Pons (tissue), 1 donor: Measurements from ENCODE around the gene PROSER1.
"Not testable (repeated sequence)": the region's sequence is repeated elsewhere in the genome, so short reads cannot be mapped to it uniquely, and the experiment has no call there.

ENCODE experiments used
- DNase-seq: peaks from one replicate; pipeline ENCODE4 v3.0.0-alpha.2; 2016; ENCODE audit warnings: low spot score

The PROSER1 gene

GRCh38 chr13:39037880-39038568 is at the start of gene PROSER1, which contains the start of gene NHLRC3:
TSS of gene PROSER1 (minus strand) at chr13:39038089. CDS start at chr13:39037242, 847 bp downstream.
TSS of gene NHLRC3 (plus strand) at chr13:39038456. CDS start at chr13:39038640, 184 bp downstream.
- peak; percentile 96 for DNase-seq

DNA sequence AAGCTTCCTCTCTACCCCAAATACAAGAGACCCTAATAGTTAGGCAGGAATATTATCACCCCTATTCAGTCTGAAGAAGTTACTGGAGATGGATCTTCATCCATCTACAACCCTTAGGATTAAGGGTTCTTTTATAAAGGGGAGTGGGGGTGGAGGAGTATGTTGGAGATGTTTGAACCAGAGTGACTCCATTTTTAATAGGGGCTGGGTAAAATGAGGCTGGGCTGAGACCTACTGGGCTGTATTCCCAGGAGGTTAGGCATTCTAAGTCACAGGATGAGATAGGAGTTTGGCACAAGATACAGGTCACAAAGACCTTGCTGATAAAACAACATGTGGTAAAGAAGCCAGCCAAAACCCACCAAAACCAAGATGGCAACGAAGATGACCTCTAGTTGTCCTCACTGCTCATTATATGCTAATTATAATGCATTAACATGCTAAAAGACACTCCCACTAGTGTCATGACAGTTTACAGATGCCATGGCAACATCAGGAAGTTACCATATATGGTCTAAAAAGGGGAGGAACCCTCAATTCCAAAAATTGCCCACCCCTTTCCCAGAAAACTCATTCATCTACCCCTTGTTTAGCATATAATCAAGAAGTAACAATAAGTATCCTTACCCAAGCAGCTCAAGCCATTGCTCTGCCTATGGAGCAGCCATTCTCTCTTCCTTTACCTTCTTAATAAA is 48.5 kb upstream of the PROSER1 start:
- not testable (repeated sequence) for DNase-seq

- no peak for DNase-seq
These were observed 36.1 kb upstream of the PROSER1 start for GRCh38 chr13:39073983-39074382.

- DNase-seq: no peak
These were observed 35.0 kb upstream of the PROSER1 start for GRCh38 chr13:39072842-39073241.

GRCh38 chr13:39062004-39062403 is 24.1 kb upstream of the PROSER1 start:
- no peak for DNase-seq

DNA sequence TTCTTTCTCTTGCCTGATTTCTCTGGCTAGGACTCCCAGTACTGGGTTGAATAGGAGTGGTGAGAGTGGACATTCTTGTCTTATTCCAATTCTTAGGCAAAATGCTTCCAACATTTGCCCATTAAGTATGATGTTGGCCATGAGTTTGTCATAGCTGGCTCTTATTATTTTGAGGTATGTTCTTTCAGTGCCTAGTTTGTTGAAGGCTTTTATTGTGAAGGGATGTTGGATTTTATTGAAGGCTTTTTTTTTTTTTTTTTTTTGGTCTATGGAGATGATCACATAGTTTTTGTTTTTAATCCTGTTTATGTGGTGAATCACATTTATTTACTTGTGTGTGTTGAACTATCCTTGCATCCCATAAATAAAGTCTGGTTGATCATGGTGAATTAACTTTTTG is 20.2 kb upstream of the PROSER1 start:
- DNase-seq: no peak

DNA sequence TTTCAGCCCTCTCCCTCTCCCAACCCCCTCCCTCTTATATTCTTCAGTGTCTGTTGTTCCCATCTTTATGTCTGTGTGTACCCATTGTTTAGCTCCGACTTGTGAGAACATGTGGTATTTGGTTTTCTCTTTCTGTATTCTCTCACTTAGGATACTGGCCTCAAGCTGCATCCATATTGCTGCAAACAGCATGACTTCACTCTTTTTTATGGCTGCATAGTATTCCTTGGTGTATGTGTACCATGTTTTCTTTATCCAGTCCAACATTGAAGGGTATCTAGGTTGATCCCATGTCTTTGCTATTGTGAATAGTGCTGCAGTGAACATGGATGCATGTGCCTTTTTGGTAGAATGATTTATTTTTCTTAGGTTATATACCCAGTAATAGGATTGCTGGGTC is 18.1 kb upstream of the PROSER1 start:
- DNase-seq: no peak

DNA sequence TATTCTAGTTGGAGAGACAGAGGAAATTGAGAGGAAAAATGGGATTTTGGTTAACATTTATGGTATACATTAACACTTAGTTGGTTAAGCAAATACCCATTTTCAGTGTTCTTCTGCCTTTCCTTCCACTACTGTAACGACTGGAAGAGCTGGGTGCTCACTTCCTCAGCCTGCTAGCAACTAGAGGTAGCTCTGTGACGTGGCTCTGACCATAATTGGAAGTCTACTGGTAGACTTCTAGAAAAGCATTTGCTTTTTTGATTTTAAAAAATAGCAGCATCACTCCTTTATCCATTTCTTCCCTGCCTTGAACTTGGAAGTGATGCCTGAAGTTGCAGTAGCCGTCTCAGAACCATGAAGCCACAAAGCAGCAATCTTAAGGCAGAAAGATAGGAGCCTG is 16.2 kb upstream of the PROSER1 start:
- peak; percentile 48 for DNase-seq

- DNase-seq: peak; percentile 44
These were observed 15.1 kb upstream of the PROSER1 start for GRCh38 chr13:39052944-39053343.

- DNase-seq: peak; percentile 89
These were observed 13.3 kb upstream of the PROSER1 start for GRCh38 chr13:39051157-39051556.

DNA sequence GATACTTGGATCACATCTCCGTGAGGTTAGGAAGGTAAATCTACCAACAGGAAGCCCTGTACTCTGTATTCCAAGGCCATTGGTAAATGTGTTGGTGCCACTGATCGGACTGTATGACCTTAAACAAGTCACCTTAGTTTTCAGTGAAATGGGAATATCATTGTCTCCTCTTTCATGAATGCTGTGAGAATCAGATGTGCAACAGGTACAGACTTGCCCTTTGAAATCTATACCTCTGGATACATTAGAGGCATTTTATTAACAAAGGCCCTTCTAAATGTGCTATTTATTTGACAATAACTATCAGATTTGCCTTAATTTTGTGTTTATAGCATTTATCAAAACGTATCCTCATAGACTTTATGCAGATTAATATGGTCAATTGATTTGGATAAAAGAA is 11.4 kb upstream of the PROSER1 start:
- no peak for DNase-seq

DNA sequence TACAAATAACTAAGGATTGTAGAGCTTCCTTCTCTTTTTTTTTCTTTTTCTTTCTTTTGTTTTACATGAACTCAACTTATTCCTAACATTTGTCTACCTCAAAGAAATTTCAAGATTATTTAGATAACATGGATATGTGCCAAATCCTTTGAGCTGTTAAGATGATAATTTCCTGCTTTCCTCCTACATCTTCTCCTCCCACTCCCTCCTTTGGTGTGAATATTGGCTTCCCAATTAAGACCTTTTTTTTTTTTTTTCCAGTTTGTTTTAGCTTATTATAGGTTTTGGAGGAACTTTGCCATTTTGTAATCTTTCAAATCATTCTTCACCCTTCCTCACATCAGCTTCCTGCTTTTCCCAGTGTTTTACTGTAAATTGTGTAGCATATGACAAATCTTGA is 10.9 kb upstream of the PROSER1 start:
- DNase-seq: no peak

DNA sequence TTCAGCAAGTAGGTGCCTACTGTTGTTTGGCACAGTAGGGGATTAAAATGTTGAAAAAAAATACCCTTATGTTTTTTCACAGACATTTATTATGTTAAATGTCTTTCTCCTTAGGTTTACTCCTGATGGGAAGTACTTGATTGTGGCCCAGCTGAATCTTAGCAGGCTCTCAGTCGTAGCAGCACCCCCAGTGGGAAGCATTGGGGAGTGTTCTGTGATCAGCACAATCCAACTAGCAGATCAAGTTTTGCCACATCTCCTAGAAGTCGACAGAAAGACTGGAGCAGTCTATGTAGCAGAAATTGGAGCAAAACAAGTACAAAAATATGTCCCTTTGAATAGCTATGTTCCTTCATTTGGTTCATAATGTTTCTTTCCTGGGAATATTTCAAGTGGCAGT is 9.7 kb upstream of the PROSER1 start:
- DNase-seq: peak; percentile 32

DNA sequence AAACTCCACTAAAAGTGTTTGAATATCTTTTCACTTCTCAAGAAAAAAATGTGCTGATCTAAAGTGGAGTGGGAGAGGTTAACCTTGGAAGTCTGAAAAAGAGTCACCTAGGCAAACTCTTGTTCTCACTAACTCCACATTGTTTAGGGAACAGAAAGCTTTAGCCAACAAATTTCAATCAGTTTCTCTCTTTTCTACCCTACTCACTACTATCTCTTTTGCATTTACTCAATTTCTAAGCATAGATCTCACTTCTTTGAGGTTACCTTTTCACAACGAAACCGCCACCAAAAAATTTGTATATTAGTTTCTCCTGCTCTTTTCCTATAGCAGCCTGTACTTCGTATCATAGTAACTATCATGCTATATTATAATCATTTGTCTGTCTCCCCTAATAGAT is 6.6 kb upstream of the PROSER1 start:
- no peak for DNase-seq

DNA sequence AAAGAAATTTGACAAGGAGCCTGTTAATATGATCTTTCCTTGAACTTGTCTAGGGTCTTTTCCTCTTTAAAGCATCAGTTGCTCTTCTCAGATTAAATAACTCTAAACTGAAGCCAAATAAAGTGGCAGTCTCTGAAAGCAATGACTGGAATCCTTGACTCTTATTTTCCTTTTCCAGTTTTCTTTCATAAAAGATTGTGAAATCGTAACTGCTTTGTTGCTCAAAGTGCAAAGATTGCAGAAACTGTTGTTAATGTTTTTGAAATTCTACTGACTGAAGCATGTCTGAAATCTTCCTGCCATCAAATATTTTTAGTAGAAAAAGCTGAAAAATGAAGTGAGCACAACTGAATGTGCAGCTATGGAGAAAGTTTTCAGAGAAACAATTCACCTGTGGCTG is 2.3 kb upstream of the PROSER1 start:
- DNase-seq: no peak

- DNase-seq: no peak
These were observed 1.2 kb upstream of the PROSER1 start for GRCh38 chr13:39039041-39039440.

GRCh38 chr13:39038569-39039030 is 711 bp upstream of the PROSER1 start:
- DNase-seq: no peak

- DNase-seq: no peak
These were observed 444 bp downstream of the PROSER1 start for GRCh38 chr13:39037410-39037879.

DNA sequence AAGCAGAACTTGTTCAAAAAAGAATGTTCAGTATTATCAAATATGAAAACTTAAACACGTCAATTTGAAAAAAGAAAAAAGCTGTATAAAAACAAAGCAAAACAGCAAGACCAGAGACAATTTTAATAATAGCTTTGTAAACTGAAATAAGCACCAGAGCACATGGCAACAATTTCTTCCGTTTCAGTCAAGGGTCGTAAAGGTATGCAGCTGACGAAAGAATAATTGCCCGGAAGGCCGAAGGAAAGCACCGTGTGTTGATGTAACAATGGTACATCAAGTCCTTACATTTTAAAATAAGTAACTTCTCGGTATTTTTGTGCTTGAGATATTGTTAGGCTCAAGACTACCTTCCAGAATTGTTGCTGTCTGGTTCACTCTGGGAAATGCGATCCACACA is 1.7 kb downstream of the PROSER1 start:
- DNase-seq: no peak

GRCh38 chr13:39035799-39036198 is 2.1 kb downstream of the PROSER1 start:
- no peak for DNase-seq

DNA sequence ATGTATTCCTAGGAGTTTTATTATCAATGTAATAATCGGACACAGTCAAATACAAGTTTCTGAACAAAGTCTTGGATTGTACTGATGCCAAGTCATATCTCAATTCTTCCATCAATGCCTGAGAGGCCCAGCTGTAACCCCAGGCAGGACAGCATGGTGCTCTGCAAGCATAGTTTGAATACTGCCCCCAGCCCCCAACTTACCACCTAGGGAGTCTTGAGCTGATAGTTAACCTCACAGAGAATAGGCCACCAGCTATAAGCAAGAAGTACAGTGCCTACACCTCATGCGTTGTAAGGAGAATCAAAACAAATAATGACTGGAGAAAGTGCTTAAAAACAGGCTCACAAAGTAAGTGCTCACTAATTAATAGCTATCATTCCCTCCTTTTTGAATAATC is 2.7 kb downstream of the PROSER1 start:
- no peak for DNase-seq

DNA sequence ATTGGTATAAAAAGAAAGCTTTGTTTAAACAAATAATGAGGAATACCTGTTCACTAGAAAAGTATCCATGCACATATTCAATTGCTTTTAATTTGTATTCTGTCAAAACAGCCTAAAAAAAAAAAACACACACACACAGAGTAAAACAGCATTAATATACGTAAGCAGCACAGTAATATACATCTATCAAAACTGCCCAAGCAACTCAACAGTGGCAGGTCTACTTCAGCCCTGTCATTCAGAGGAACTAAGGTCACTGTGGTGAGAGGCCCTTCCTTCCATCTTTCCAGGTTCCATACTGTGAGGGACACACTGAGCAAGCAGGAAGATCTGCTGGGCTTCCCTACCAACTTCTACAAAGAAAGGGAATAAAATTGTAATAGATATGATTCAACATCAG is 3.8 kb downstream of the PROSER1 start:
- DNase-seq: no peak

DNA sequence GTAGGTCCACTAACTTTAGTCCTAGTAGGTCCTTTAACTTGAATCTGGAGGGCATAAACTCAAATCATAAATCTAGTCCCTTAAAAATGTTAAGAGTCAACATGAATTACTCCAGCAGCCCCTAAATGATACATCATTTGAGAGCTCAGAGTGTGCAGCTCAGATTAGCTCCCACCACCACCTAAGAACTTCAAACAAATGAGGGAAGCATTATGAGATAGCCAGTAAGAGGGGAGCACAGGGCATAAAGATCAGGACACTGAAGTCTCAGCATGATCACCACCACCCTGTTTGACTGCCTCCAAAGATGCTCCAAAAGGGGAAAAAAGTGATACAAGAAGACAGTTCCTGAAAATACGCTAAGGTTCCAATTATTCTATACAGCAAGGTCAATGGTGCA is 5.7 kb downstream of the PROSER1 start:
- DNase-seq: no peak
